Gastrocnemius medialis (tissue), 4 donors: ENCODE measurements around the gene SIX5.

ENCODE experiments used
- CTCF ChIP-seq, 5 experiments: fragments of 450-650 bp in 3 of 5; fragments of 200-600 bp in 2 of 5; sonication (generic) in 2 of 5; IDR thresholded peaks in 4 of 5; conservative IDR thresholded peaks in 1 of 5; 1 replicate in 4 of 5; 2 replicates in 1 of 5; pipeline ENCODE4 v1.5.1; 2016 to 2019; ENCODE audit warnings: antibody characterized with exemption in 5 of 5, mild to moderate bottlenecking in 3 of 5, moderate library complexity in 3 of 5
- POLR2A ChIP-seq, 2 donors: fragments of 450-650 bp; IDR thresholded peaks; one replicate each; pipeline ENCODE4 v1.6.1; 2017; ENCODE audit warnings: antibody characterized with exemption in 2 of 2, mild to moderate bottlenecking in 2 of 2, moderate library complexity in 2 of 2

DNA sequence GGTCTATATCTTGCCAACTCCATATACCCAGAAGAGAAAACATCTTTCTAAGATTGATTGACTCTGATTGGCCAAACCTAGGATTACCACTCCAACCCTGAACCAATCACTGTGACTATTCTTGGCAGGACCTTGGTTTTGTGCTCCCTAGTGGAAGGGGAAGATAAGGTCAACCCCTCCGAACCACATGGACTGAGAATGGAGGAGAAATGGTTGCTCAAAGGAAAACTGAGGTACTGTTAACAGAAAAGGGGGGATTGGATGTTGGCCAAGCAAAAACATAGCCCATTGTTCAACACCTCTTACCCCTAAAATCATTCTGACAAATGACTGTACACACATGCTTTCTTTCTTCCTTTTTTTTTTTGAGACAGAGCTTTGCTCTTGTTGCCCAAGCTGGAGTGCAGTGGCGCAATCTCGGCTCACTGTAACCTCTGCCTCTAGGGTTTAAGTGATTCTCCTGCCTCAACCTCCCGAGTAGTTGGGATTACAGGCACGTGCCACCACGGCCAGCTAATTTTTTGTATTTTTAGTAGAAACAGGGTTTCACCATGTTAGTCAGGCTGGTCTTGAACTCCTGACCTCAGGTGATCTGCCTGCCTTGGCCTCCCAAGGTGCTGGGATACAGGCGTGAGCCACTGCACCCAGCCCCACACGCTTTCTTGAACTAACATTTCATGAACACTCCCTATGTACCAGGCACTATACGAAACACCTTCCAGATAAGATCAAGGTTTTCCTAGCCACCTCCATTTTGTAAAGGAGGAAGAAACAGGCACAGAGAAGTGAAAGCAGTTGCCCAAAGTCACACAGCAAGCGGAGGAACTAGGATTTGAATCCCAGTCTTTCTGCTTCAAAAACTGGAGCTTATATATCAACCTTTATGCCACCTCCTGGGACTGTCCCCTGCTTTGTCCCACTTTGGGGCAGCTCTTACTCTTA, 29.3 kb downstream of the SIX5 start:
- TF ChIP-seq POLR2A (IDR thresholded peaks at IDR 0.05) (no peak), CTCF (IDR thresholded peaks at IDR 0.05 in 4 of 5, conservative IDR thresholded peaks at IDR 0.05 in 1 of 5) (no peak)
